Epithelial cell of prostate (primary cell): Measurements from ENCODE around the gene TREM1.

Experiments
- DNase-seq: peaks from one replicate; pipeline ENCODE4 v3.0.0-alpha.2; 2011; ENCODE audit warnings: low read depth, low spot score
- H3K27ac ChIP-seq: fragments of 450-650 bp; 2 replicates; pipeline ENCODE4 v1.5.1; 2017; ENCODE audit warnings: mild to moderate bottlenecking

The TREM1 gene

DNA sequence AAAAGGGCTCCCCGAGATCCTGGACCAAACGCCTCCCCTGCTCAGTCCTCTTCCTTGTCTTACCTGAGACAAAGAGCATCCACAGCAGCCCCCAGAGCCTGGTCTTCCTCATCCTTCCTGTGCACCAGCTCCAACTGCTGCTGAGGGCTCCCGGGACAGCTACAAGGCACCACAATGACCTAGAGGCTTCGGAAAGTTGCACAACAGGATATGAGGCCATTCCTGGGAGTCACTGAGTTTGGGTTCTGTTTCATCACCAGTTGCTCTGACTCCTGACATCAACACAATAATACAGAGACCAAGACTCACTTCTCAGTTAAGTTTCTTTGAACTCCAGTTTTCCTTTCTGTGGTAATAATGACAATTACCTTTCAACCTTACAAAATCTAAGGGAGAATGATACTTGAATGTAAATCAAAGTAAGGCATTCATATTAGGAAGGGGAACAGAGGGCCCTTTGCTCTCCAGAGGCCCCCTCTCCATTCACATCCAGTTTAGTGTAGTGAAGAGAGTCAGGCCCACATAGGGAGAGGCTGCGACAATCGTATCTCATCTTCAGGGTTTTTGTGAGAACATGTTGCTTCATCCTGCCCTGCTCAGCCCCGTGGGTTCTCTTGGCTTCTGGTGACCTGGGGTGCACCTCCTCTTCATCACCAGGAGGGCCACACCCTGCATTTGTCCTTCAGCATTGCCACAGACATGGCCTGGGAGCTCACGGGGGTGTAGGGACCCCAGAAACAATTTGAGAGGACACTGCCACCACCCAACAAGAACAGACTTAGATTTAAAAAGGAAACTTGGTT lies at the start of gene TREM1:
Gene TREM1, minus strand, starts transcription at position 139 of the 803 bp plus-strand sequence. Its CDS starts 27 bp downstream, at position 112.
- peak within 1 kb of the TSS; percentile 73 for H3K27ac ChIP-seq
- DNase-seq = peak; percentile 73

DNA sequence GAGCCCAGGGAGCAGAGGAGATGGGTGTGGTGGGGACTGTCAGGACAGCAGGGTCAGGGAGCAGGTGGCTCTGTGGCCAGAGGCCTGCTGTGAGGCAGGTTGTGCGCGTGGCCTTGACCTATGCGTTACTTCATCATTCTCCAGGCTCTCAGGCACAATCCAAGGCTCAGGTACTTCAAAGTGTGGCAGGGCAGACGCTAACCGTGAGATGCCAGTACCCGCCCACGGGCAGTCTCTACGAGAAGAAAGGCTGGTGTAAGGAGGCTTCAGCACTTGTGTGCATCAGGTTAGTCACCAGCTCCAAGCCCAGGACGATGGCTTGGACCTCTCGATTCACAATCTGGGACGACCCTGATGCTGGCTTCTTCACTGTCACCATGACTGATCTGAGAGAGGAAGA lies 49.5 kb upstream of the TREM1 start:
- DNase-seq = no peak
- H3K27ac ChIP-seq = no peak overlapping the region

DNA sequence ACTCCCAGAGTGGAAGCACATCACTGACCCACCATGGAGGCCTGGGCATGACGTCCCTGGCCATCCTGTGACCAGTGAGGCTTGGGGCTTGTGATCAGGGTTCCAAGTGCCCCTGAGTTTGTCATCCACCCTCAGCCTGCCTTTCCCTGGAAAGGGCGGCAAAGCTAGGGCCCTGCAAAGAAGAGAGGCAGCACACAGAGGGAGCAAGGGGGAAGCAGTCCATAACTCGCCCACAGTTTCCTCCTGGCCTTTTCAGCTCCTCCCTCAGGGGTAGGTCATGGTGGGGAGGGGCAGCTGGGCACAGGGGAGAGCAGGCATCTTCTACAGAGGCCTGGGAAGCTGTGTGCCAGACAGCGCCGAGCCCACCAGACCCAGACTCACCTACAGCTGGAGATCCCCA lies 48.8 kb upstream of the TREM1 start, which contains the start of gene NCR2:
Gene NCR2, plus strand, starts transcription at position 313 of the 400 bp plus-strand sequence. CDS start 269 bp downstream, outside the sequence.
- no peak within 1 kb of the TSS for H3K27ac ChIP-seq
- DNase-seq = no peak

DNA sequence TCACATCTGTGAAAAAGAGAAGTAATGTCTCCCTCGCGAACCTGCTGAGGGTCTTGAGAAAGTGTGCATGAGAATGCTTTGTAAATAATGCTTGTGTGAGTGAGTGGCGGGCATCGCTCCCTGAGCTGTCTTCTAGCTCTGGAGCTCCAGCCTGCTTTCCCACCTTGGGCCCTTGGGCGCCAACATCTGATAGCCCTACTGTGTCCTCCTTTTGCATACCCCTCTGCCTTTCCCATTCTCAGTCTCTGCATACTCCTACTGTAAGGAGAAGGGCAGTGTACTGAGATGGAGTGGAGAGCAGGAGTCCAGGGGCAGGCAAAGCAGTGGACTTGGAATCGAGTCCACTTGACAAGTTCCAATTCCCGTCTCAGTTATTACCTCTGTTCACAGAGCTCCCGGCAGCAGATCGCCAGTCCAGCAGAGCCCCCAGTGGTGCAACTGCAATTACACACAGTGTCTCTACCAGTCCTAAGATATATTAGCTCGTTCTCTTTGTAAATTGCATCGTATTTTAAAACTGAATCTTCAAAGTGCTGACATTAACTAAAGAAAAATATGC lies 48.1 kb upstream of the TREM1 start:
- H3K27ac ChIP-seq = no peak overlapping the region
- no peak for DNase-seq

DNA sequence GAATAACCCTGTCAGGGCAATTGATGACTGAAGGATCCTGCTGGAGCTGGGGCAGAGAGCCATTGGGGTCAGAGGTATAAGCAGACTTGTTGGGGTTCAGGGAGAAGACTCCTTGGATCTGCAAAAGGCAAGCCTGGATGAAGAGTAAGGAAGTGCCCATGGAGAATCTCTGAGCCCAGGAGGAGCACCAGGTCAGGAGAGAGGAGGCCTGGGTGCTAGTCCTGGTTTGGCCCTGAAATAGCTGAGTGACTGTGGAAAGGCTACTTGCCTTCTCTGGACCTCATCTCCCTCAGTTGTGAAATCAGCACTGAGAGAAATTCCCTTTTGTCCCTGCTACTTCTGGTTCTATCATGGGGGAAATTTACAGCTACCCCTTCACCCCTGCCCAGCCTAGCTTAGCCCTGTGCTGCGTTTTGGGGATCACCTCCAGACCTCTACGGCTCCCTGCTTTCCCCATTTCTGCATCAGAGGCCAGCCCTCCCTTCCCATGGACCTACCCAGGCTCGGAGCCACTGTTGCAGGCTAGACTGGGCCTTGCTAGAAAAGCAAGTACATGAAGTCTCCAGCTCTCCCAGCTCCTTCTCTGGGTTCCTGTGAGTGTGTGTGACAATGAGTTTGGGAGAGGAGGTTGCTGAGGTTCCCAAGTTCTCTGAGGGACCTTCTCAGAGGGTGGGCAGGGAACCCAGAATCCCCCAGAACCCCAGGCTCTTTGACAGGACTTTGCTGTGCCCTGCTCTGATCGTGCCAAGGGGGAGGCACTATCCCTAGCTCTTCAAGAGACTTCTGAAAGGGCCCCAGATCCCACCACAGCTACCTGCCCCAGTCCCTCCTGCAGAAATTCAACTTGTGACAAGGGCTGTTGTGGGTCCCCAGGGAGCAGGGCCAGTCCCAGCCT lies 46.6 kb upstream of the TREM1 start:
- H3K27ac ChIP-seq = no peak overlapping the region

DNA sequence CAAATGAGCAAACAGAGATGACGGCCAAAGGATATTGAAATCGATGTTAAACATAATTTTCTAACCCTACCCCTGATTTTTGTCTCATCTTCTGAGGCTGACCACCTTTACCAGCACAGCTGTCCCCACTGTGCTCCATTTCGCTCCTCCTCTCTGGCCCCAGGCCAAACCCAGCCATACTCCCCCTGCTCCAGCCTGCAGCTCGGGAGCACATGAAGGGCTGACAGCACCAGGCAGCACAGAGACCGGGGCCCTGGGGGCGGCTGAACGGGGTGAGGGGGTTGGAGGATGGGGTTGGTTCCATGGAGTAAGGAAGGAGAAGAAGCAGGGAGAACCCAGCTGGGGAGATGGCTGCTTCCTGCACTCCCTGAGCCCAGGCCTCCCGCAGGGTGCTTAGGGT lies 45.8 kb upstream of the TREM1 start:
- DNase-seq = no peak
- no peak overlapping the region for H3K27ac ChIP-seq

More for the DNA sequence above, 46.6 kb upstream of the TREM1 start:
- no peak for DNase-seq

DNA sequence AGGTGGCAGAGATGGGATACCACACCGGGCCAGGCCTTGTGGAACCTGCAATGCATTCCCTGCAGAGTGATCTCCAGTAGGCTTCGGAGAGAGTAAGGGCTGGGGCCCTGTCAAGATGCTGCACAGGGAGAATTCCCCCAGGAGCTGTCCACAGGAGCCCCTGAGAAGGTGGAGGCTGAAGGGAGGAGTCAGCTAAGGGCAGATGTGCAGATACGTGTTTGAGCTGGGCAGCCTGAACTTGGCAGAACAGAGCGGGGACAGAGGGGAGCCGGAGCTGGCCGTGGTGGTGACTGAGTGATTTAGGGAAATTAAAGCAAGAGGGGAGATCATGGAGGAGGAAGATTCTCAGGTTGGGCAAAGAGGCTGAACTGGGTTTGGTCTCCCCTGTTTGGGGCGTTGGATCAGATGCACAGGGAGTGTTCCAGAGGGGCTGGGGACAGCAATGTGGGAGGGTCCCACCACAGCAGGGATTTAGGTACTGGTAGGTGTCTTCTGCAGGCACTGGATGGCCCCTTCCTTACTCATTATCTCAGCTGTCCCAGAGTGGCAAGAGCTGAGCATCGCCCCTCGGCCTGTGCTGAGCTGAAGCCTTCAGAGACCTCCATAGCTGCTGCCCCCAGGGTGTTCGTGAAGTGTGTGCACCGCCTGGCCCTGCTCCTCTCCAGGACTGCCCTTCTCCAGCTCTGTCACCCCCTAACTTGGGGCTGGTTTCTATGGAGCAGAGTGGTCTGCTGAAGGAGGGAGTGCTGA lies 45.1 kb upstream of the TREM1 start:
- no peak overlapping the region for H3K27ac ChIP-seq
- no peak for DNase-seq

DNA sequence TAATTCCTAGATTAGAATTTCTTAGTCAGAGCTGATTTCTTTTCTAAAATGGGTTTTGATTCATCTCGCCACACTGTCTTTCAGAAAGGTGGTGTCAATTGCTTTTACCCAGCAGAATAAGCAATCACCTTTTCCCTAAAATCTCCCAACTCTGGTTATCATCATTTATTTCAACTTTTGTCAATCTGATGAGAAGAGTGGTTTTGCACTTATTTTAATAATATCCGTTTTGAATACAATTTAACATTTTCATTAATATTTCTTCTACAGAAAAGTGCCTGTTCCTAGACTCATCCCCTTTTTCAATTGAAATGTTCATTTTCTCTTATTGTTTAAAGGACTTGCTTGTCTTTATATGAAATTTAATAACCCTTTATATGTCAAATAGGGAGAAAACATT lies 40.7 kb upstream of the TREM1 start:
- H3K27ac ChIP-seq = no peak overlapping the region
- no peak for DNase-seq

DNA sequence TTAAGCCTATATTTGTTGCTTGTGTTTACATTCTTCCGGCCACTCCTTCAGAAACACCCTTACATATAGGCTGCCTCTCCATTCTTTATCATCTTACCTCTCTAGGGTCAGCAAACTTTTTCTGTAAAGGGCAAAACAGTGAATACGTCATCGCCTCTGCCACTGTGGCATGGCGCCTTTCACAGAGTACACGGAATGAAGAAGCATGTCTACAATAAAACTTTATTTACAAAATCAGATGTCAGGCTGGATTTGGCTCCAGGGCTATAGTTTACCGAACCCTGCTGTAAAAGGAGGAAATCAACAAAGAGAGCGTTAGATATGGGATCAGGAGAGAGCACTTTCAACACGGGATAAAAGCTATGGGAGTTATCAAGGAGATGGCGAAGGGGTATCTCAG lies 39.6 kb upstream of the TREM1 start:
- DNase-seq = no peak
- H3K27ac ChIP-seq = no peak overlapping the region

DNA sequence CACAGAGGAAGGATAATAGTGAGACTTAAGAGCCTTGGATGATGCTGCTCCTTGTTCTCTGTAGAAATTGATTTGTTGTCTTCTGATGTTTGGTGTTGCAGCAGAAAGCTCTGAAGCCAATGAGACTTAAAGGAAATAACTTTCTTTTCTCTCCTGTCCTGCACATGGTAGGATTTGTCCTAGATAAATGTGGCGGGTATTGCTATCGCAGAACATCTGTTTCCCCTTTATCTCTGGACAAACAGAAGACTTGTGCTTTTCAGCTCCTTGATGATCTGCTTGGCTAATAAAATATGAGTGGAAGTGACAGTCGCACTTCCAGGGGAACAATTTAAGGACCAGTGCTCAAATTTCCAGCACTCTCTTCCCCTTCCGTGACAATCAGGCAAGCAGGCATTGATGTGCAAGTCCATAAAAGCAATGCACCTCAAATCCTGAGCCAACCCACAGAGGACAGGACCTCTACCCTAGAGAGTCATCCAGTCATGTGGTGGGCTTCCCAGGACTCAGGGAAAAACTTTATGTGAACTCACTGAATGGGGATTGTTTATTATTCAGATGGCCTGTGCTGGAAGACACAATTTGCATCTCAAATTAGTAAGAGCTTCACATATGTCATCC lies 39.1 kb upstream of the TREM1 start:
- no peak for DNase-seq
- H3K27ac ChIP-seq = no peak overlapping the region

DNA sequence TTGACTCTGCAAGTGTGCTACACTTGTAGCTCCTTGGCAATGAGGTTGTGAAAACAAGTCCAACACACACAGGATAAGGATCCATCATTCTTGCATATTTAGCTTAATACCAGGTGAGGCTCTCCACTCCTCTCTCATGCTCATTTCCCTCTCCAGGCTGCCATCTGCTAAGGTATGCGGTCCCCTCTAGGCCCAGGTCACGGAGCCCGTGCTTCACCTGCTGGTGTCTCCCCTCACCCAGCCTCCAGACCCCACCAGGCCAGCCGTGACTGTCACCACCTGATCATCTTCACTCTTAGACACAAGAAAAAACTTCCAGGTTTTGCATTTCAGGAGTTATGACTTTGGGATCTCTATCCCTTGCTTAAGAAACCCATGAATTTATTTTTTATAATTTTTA lies 34.7 kb upstream of the TREM1 start:
- no peak for DNase-seq
- no peak overlapping the region for H3K27ac ChIP-seq

DNA sequence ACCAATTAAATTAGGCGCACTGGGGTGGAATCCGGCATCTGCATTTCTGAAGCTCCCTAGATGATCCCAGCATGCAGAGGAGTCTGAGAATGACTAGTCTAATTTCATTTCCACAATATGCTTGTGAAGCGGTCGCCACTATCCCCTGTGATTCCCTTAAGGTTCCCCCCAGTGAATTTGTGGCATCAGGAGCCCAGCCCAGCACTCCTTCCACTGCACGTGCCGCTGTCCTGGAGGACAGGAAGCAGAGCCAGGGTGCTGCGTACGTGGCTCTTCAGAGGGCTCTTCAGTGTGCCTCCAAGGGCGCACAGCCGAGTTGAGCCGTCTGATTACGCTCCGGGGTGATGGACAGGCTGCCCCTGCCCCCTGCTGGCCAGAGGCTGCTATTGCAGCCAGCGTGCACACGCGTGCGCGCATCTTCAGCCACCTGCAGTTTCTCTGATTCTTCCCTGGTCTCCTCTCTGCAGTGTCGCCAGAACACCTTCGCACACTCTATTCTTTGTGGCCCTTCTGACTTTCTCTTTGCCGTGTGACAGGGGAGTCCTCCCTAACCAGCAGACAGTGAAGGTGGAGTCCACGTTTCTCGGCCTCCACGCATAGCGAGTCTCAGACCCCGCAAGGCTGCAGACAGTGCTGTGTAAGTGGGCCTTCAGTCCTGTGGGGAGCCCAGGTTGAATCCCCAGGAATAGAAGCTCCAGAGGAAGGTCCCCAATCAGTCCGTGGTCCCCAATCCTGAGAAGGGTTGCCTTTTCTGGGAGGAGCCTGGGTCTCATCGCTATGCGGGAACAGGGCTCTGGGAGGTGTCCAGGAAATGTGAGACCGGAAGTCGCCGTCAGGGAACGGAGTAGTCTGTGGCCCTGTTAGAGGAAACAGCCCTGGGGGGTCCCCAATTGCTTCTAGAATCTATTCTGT lies 32.4 kb upstream of the TREM1 start:
- no peak overlapping the region for H3K27ac ChIP-seq
- peak; percentile 34 for DNase-seq

DNA sequence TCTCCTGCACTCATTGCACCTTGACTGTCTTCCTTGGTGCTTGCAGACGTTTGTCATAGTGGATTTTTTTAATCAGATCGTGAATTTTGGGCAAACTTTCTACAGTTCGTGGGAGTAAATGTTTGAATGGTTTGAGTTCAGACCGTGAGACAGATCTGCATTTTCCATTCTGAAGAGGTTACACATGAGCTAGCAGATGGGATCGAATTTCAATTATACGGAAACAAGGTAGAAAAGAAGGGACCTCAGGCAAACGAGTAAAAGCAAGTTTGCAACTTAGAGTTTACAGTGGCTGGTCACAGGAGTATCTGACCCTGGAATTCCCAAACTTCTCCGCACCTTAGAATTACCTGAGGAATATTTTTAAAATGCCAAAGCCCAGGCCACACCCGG lies 31.8 kb upstream of the TREM1 start:
- H3K27ac ChIP-seq = no peak overlapping the region
- no peak for DNase-seq

DNA sequence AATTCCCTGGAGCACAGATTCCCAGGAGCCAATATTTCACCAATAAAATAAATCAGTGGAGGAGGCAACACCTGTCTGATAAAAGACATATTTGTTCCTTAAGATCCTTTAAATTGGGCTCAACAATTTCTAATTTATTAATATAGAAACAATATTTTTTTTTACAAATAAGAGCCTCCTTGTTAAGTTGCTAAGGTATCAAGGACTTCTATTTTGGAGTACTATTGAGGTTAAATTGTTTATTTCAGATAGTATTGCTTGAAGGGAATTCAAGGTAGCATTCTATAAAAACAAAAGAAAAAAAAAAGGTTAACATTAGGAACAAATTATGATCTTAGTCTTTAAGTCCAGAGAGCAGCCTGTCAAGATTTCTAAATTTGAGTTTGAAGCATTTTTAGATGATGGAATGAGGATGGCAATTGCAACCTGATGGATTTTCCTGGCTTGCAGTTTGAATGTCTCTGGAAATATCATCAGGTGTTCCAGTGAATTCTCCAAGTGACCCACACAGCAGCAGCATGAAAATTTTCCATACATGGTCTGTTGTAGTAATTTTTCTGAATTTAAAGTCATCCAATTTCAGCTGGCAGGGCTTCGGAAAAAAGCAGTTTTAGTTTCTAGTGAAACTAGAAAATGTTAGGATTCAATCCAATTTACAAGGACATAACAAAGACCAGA lies 29.6 kb upstream of the TREM1 start:
- DNase-seq = no peak
- H3K27ac ChIP-seq = no peak overlapping the region

DNA sequence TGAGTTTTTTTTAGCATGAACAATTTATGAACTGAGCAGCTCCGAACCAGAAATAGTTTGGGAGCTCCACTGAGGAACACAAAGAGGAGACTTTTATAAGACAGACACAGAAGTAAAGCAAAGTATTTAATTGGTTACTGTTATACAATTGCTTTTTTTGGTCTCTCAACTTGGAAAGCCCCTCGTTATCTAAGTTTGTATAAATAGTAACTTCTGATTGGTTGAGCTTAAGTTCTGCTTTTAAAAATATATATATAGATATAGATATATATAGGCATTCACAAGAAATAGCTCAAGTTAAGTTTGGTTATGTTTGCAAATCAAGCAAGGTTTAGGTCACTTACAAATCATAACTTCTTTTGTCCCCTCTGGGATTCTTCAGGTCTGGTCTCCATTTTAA lies 28.7 kb upstream of the TREM1 start:
- DNase-seq = no peak

DNA sequence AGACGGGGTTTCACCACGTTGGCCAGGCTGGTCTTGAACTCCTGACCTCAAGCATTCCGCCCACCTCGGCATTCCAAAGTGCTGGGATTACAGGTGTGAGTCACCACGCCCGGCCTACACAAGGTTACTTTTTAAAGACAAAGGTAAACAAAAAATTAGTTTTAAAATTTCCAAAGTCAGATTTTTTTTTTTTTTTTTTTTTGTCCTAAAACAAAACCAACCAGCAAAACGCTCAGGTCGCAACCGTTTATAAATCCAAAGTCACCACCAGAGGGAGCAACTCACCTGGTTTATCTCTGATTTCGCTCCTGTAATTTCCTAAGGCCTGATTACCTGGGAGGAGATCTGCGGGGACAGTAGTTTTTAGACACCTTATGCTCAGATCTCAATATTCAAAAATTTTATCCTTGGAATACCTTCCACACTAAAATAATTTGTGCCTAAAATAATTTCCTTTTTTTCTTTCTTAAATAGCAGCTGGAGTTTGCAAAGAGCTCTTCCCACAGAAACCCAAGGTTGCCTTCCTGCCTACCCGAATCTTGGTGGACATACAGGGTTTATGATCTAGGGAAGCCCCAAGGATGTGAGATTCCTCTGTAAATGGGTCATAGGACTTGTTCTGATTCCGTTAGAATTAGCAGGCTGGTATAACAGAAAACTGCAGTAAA lies 19.8 kb upstream of the TREM1 start:
- DNase-seq = no peak
- no peak overlapping the region for H3K27ac ChIP-seq

More for the DNA sequence above, 28.7 kb upstream of the TREM1 start:
- no peak overlapping the region for H3K27ac ChIP-seq

DNA sequence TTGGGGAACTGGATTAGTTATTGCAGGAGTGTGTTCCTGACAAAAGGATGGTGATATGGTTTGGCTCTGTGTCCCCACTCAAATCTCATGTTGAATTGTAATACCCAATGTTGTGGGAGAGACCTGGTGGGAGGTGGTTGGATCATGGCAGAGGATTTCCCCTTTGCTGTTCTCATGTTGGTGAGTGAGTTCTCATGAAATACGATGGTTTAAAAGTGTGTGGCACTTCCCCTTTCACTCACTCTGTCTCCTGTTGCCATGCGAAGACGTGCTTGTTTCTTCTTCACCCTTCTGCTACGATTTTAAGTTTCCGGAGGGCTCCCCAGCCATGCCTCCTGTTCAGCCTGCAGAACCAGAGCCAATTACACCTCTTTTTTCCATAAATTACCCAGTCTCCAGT lies 16.2 kb upstream of the TREM1 start:
- no peak overlapping the region for H3K27ac ChIP-seq
- no peak for DNase-seq
